Subcutaneous adipose tissue (tissue), 4 donors: Measurements from ENCODE around the gene PHF14. TPM values are rescaled to one million over a fixed set of nuclear protein-coding genes. Genes with fewer than 3 reads are reported as not detected.

Experiments used
- CTCF ChIP-seq: fragments of 450-650 bp; IDR thresholded peaks from one replicate; pipeline ENCODE4 v1.5.1; 2016; ENCODE audit warnings: low read depth, mild to moderate bottlenecking, control low read depth, antibody characterized with exemption, moderate library complexity
- total RNA-seq, 4 donors: library from RNA; depleted of rRNA; stranded (reverse); fragments of >200 nt; gene quantifications; one replicate each; pipeline ENCODE4 v1.1.0, GENCODE V29; 2016

PHF14 gene
- total RNA-seq, 4 donors from 2014 or later = 39.9 to 51.7 (median 42.9) TPM

GRCh38 chr7:10939911-10940703 is 33.6 kb upstream of the PHF14 start:
- TF ChIP-seq CTCF = no peak

GRCh38 chr7:10940704-10941355 is 32.8 kb upstream of the PHF14 start:
- no peak for TF ChIP-seq CTCF

- no peak for TF ChIP-seq CTCF
These were observed 23.2 kb upstream of the PHF14 start for GRCh38 chr7:10950494-10950893.

- TF ChIP-seq CTCF = no peak
These were observed 21.1 kb upstream of the PHF14 start for GRCh38 chr7:10952588-10952987.

GRCh38 chr7:10956528-10956927 is 17.1 kb upstream of the PHF14 start:
- no peak for TF ChIP-seq CTCF

- no peak for TF ChIP-seq CTCF
These were observed 1.5 kb upstream of the PHF14 start for GRCh38 chr7:10972174-10972573.

GRCh38 chr7:10973942-10974911 is 555 bp downstream of the PHF14 start:
- TF ChIP-seq CTCF = no peak
